ENCODE results near the gene STK38L.

Gene STK38L

GRCh38 chr12:27319409-27319808, 75.3 kb downstream of the STK38L start:
- no peak overlapping the region for H3K4me3 ChIP-seq (ENCODE audit: low read depth, low read length)
- TF ChIP-seq, protein P1, sequence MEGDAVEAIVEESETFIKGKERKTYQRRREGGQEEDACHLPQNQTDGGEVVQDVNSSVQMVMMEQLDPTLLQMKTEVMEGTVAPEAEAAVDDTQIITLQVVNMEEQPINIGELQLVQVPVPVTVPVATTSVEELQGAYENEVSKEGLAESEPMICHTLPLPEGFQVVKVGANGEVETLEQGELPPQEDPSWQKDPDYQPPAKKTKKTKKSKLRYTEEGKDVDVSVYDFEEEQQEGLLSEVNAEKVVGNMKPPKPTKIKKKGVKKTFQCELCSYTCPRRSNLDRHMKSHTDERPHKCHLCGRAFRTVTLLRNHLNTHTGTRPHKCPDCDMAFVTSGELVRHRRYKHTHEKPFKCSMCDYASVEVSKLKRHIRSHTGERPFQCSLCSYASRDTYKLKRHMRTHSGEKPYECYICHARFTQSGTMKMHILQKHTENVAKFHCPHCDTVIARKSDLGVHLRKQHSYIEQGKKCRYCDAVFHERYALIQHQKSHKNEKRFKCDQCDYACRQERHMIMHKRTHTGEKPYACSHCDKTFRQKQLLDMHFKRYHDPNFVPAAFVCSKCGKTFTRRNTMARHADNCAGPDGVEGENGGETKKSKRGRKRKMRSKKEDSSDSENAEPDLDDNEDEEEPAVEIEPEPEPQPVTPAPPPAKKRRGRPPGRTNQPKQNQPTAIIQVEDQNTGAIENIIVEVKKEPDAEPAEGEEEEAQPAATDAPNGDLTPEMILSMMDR (IDR thresholded peaks at IDR 0.05; ENCODE audit: low read depth, low read length) = no peak
- in situ Hi-C loops (cut with HindIII; ENCODE audit: low sequenced_read_pairs) = no loop called here
- peak; percentile 67 for DNase-seq (ENCODE audit: low read depth, low spot score)

- no peak for DNase-seq (ENCODE audit: low read depth, low spot score)
- in situ Hi-C loops (cut with HindIII; ENCODE audit: low sequenced_read_pairs) = no loop called here
- no peak overlapping the region for H3K4me3 ChIP-seq (ENCODE audit: low read depth, low read length)
- TF ChIP-seq, protein P1 (IDR thresholded peaks at IDR 0.05; ENCODE audit: low read depth, low read length) = no peak
These were observed 75.8 kb downstream of the STK38L start for GRCh38 chr12:27319848-27320247.

- TF ChIP-seq, protein P1 (IDR thresholded peaks at IDR 0.05; ENCODE audit: low read depth, low read length) = no peak
- H3K4me3 ChIP-seq (ENCODE audit: low read depth, low read length) = no peak overlapping the region
- in situ Hi-C loops (cut with HindIII; ENCODE audit: low sequenced_read_pairs) = no loop called here
- DNase-seq (ENCODE audit: low read depth, low spot score) = peak; percentile 36
These were observed 80.4 kb downstream of the STK38L start for GRCh38 chr12:27324530-27324929.

DNA sequence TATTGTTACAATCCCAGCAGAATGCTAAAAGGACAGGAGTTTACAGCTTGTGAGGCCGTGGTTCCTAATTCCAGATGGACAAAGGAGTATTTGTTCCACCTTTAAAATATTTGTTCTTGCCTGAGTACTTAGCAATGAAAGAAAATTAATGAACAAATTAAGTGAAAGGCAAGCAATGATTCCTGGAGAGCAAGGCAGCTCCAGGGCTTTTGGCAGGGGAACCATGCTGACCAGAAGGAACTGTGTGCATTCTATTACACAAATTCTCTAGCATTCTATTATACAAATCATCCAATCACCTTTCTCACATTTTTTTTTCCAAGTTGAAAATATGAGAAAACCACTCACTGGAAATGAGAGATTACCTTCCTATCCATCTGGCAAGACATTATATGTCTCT, 86.8 kb downstream of the STK38L start:
- in situ Hi-C loops (cut with HindIII; ENCODE audit: low sequenced_read_pairs) = no loop called here
- H3K4me3 ChIP-seq (ENCODE audit: low read depth, low read length) = no peak overlapping the region
- DNase-seq (ENCODE audit: low read depth, low spot score) = no peak
- TF ChIP-seq, protein P1 (IDR thresholded peaks at IDR 0.05; ENCODE audit: low read depth, low read length) = no peak

GRCh38 chr12:27331291-27331926, 87.3 kb downstream of the STK38L start:
- in situ Hi-C loops (cut with HindIII; ENCODE audit: low sequenced_read_pairs) = no loop called here
- H3K4me3 ChIP-seq (ENCODE audit: low read depth, low read length) = peak overlapping the region; percentile 8
- peak; percentile 96 for DNase-seq (ENCODE audit: low read depth, low spot score)
- TF ChIP-seq, protein P1 (IDR thresholded peaks at IDR 0.05; ENCODE audit: low read depth, low read length) = no peak

GRCh38 chr12:27331927-27332324, 87.8 kb downstream of the STK38L start:
- in situ Hi-C loops (cut with HindIII; ENCODE audit: low sequenced_read_pairs) = no loop called here
- peak; percentile 32 for DNase-seq (ENCODE audit: low read depth, low spot score)
- TF ChIP-seq, protein P1 (IDR thresholded peaks at IDR 0.05; ENCODE audit: low read depth, low read length) = no peak
- H3K4me3 ChIP-seq (ENCODE audit: low read depth, low read length) = peak overlapping the region; percentile 66

DNA sequence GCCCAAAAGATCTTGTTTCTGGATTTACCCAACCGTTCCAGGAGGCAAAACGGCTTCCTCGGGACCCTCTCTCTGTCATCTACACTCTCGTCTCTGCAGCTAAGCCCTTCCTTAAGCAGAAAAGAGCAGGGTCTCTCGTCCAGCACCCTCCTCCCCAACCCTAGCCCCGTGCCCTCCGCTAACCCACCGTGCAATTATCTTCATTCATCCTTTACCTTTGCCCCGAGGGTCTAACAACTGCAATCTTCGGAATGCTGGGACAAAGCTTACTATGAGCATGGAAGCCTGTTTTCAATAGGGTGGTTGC, 88.3 kb downstream of the STK38L start:
- TF ChIP-seq, protein P1 (IDR thresholded peaks at IDR 0.05; ENCODE audit: low read depth, low read length) = no peak
- H3K4me3 ChIP-seq (ENCODE audit: low read depth, low read length) = peak overlapping the region; percentile 66
- in situ Hi-C loops (cut with HindIII; ENCODE audit: low sequenced_read_pairs) = no loop called here
- DNase-seq (ENCODE audit: low read depth, low spot score) = no peak
